Mucosa of rectum (tissue), 2 donors: Measurements from ENCODE around the gene PRKAG3.

Source experiments
- H3K27ac ChIP-seq, 2 donors: one replicate each; pipeline ENCODE4 v1.7.0; 2013; ENCODE audit warnings: inconsistent platforms in 2 of 2, low read depth in 2 of 2, low read length in 2 of 2
- H3K27me3 ChIP-seq, 2 donors: one replicate each; pipeline ENCODE4 v1.7.0; 2013; ENCODE audit warnings: low read length in 2 of 2; ENCODE audit not compliant: control insufficient read depth in 2 of 2, insufficient read depth in 2 of 2
- H3K36me3 ChIP-seq, 2 donors: one replicate each; pipeline ENCODE4 v1.7.0; 2013; ENCODE audit warnings: low read length in 2 of 2; ENCODE audit not compliant: control insufficient read depth in 2 of 2, insufficient read depth in 2 of 2
- H3K4me1 ChIP-seq, 2 donors: one replicate each; pipeline ENCODE4 v1.7.0; 2013; ENCODE audit warnings: low read length in 2 of 2, mild to moderate bottlenecking in 1 of 2; ENCODE audit not compliant: control insufficient read depth in 2 of 2, insufficient read depth in 2 of 2
- H3K4me3 ChIP-seq, 2 donors: one replicate each; pipeline ENCODE4 v1.7.0; 2013; ENCODE audit warnings: low read length in 2 of 2
- H3K9ac ChIP-seq, 2 donors: one replicate each; pipeline ENCODE4 v1.7.0; 2013; ENCODE audit warnings: low read length in 2 of 2, low read depth in 1 of 2, mild to moderate bottlenecking in 1 of 2
- H3K9me3 ChIP-seq, 2 donors: one replicate each; pipeline ENCODE4 v1.7.0; 2013; ENCODE audit warnings: low read length in 2 of 2; ENCODE audit not compliant: control insufficient read depth in 2 of 2
- donor health status: healthy.
- donor health status: Normal muscosa, but diverticular disease.

Gene PRKAG3

DNA sequence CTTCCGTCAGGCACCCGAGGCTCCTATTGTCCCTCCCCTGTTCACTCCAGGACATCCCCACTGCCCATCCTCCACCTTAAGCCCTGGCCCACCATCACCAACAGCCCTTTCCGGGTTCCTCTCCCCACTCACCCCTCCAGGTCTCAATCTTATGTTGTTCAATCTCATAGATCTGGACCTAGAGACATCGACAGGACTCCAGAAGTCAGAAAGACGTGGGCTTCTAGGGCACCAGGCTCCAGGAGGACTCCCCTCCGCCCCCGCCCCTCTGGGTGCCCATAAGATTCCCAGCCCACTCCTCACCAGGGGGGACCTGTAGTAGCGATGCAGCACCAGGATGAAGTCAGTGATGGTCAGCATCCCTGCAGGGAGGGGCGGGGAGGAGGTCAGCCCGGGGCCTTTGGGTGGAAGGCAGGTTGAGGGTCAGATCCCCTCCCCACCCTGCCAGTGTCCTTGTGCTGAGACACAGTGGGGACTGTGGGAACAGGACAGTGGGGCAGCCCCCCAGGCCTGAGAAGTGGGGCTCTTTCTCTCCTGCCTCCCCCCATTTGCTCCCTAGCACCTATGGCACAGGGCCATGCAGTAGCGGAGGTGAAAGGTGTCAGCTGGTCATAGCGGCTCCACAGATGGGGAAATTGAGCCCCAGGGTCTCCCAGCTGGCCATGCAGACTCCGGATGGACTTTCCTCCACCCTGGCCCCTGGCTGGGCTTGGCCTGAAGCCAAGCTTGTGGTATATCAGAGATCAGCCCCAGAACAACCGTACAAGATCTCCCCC lies 3.7 kb downstream of the PRKAG3 start:
- no peak overlapping the region for H3K9ac ChIP-seq
- H3K4me1 ChIP-seq = no peaks in the 10 kb centered on the region
- H3K9me3 ChIP-seq = no peaks in the 10 kb centered on the region
- no peak overlapping the region for H3K27ac ChIP-seq
- H3K4me3 ChIP-seq = no peak overlapping the region
- no peaks in the 10 kb centered on the region for H3K36me3 ChIP-seq
- peaks cover 3% of the 10 kb centered on the region in 2 donors for H3K27me3 ChIP-seq

DNA sequence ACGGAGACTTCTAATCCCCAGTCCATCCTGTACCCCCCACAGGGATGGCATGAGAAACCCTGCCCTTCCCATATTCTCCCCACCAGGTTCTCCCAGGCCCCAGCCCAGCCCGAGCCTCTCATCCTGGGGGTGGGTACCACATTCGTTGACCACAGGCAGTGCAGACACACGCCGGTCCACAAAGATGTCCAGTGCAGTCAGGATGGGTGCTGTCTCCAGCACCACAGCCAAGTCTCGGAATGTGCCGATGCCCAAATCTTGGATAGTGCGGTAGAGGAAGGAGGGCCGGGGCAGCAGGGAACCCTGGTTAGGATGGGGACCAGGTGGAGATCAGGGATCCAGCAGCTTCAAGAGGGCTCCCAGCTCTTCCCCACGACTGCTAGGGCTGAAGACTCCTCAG lies 4.8 kb downstream of the PRKAG3 start:
- no peaks in the 10 kb centered on the region for H3K4me1 ChIP-seq
- H3K27me3 ChIP-seq = peaks cover 0 to 3% of the 10 kb centered on the region in 2 donors
- no peak overlapping the region for H3K27ac ChIP-seq
- no peaks in the 10 kb centered on the region for H3K9me3 ChIP-seq
- H3K4me3 ChIP-seq = no peak overlapping the region
- H3K9ac ChIP-seq = no peak overlapping the region
- H3K36me3 ChIP-seq = no peaks in the 10 kb centered on the region

DNA sequence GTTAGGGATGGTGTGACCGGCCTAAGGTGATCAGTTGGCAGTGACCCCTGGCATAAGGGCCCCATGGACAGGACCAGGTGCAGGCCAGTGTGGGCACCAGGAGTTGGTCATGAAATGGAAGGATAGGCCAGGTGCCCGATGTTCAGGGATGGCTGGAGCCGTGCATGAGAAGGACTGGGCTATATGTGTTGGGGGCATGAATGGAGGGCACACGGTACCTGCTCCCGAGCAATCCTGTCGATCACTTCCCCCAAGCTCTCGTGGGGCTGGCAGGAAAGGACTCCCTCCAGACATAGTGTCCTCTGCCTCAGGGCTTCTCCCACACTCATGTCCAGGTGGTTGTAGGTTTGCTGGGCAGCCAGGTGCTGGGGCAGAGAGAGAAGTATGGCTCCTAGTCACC lies 7.6 kb downstream of the PRKAG3 start:
- Histone ChIP-seq H3K27ac (no peak overlapping the region), H3K9ac (no peak overlapping the region), H3K4me3 (no peak overlapping the region), H3K36me3 (peaks cover 0 to 2% of the 10 kb centered on the region in 2 donors), H3K9me3 (no peaks in the 10 kb centered on the region), H3K27me3 (no peaks in the 10 kb centered on the region), H3K4me1 (no peaks in the 10 kb centered on the region)

DNA sequence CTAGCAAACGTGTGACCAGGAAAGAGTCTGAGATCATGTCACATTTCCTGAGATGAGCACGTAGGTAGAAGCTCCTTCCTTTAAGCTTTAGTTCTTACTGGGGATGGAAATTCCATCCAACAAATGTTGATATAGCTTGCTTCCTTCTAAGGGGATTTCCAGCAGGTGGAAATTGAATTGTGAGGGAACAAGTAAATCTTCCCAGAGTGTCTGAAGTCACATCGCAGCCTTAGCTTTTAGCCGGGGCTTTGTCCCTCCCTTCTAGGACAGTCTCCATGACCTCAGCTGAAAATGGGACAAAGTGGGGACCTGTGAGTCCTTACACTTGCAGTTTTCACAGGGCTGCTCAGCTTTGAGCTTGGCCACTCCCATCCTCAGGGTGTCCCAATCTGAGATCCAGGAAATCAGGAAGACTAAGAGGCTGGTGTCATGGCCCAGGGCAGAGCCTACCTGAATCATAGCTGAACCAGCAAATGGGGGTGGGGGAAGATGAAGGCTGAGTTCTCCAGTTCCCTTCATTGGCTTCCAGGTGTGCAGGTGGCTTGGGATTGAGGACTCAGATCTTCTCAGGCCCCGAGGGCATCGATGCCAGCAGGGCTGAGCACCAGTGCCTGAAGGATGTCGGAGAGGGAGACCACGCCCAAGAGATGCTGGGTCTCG lies 8.3 kb downstream of the PRKAG3 start:
- Histone ChIP-seq H3K9me3 (no peaks in the 10 kb centered on the region), H3K27ac (no peak overlapping the region), H3K36me3 (peaks cover 0 to 2% of the 10 kb centered on the region in 2 donors), H3K4me3 (no peak overlapping the region), H3K9ac (no peak overlapping the region), H3K4me1 (no peaks in the 10 kb centered on the region), H3K27me3 (no peaks in the 10 kb centered on the region)

DNA sequence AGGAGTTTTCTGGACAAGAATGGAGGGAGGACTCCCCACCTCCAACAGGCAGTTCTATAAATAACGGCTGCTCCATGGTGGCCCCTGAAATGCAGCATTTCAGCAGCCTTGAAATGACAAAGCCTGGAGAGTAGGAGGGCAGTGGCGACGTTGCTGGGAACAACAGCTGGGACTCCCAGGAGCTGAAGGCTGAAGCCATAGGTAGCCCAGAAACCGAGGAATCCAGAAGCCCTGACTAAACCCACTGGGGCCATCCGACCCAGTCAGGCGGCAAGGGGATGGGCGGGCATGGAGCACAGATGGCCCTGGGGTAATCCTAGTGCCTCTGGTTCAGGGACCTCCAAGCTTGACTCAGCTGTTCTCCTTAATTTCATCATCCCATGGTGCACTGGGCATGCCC lies 9.0 kb downstream of the PRKAG3 start:
- H3K36me3 ChIP-seq = peaks cover 0 to 3% of the 10 kb centered on the region in 2 donors
- H3K4me1 ChIP-seq = no peaks in the 10 kb centered on the region
- no peaks in the 10 kb centered on the region for H3K27me3 ChIP-seq
- H3K9ac ChIP-seq = no peak overlapping the region
- H3K27ac ChIP-seq = no peak overlapping the region
- no peak overlapping the region for H3K4me3 ChIP-seq
- no peaks in the 10 kb centered on the region for H3K9me3 ChIP-seq

DNA sequence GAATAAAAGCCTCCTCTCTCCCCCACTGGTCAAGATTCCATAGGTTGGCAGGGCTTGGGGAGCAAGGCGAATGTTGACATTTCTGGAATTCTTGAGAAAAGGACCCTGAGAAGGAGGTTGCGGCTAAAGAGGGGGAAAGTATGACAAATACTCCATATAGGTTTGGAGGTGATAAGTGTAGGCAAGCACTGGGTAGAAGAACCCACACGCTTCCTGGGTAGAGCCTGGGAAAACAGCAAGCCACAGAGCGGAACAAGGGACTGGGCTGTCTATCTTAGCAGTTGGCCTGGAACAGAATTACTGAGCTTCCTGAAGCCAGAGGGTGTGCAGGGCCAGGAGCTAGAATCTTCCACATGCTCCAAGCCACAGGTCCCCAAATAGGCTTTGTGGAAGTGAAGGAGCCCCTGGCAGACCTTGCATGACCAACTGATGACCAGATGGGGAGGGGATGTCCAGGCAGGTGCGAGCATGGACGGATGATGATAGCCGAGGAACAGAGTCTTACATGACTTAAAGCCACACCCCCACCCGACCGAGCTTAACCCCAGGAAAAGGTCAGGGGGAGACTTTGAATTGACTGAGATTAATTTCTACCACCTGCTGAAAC lies 9.9 kb downstream of the PRKAG3 start:
- Histone ChIP-seq H3K9ac (no peak overlapping the region), H3K36me3 (peaks cover 0 to 7% of the 10 kb centered on the region in 2 donors), H3K9me3 (no peaks in the 10 kb centered on the region), H3K4me3 (no peak overlapping the region), H3K27me3 (no peaks in the 10 kb centered on the region), H3K27ac (no peak overlapping the region), H3K4me1 (no peaks in the 10 kb centered on the region)

DNA sequence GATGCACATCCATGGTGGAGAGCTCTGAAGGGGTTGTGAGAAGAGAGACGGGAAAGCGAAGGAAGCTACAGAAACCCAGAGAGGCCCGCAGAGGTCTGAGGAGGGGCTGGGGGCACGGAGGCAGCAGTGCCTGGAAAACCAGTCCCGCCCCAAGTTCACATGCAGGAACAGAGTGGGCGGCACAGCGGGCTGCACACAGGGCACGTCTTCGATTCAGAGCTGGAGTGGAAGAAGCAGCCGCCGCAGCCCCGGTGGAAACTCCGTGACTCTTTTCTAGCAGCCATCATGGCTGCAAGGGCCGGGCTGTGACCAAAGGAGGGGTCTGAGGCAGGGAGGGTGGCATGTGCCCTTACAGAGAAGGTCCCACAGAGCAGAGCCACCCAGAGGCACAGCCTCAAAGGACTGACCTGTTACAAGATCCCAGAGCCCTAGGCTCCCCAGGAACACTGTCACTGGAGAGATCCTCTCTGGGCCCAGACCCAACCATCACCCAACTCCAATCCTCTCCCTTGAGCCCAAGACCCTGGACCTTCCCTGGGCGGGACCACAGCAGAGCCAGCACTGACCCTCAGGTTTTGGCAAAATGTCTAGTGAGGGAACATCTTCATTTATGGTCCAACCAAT lies 10.7 kb downstream of the PRKAG3 start:
- no peak overlapping the region for H3K27ac ChIP-seq

DNA sequence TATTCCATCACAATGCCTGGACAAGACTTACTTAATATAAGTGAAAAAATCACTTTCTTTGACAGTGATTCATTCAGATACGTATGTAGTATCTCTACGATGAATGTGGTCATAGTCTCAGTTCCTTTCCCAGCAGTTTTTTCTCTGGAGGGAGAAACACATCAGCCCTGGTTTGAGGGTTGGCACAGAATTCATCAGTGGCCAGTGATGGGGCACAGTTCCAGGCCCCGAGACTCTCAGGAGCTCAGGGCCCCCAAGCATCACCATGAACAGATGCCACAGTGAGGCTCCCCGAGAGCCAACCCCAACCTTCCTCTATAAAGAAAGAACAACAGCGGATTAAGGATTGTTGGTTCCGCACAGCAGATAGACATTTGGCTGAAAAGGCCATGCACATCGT lies 12.5 kb downstream of the PRKAG3 start:
- Histone ChIP-seq H3K9me3 (no peaks in the 10 kb centered on the region), H3K27ac (no peak overlapping the region), H3K27me3 (no peaks in the 10 kb centered on the region), H3K9ac (no peak overlapping the region), H3K4me3 (no peak overlapping the region), H3K36me3 (peaks cover 0 to 15% of the 10 kb centered on the region in 2 donors), H3K4me1 (peaks cover 4 to 8% of the 10 kb centered on the region in 2 donors)

More for the DNA sequence above, 10.7 kb downstream of the PRKAG3 start:
- H3K36me3 ChIP-seq = peaks cover 0 to 11% of the 10 kb centered on the region in 2 donors
- no peak overlapping the region for H3K9ac ChIP-seq
- no peak overlapping the region for H3K4me3 ChIP-seq
- H3K27me3 ChIP-seq = no peaks in the 10 kb centered on the region
- no peaks in the 10 kb centered on the region for H3K4me1 ChIP-seq
- H3K9me3 ChIP-seq = no peaks in the 10 kb centered on the region

DNA sequence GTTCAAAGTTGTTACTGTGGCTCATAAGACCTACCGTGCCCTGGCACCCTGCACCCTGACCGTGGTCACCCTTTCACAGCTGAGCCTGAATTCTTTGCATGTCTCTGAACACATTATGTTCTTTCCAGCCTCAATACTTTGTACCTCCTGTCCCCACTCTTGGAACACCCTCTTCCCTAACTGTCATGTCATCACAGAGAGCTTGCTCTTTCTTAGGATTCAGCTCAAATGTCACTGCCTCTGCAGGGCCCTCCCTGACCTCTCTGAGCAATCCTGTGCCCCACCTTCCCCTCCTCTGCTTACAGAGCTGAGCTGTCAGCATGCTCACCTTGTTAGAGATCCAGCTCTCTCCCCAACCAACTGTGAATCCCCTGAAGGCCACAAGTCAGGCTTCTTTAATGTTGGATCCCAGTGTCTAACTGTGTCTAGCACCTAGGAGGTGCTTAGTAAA lies 15.0 kb downstream of the PRKAG3 start:
- H3K27ac ChIP-seq = no peak overlapping the region
- peaks cover 11 to 14% of the 10 kb centered on the region in 2 donors for H3K4me1 ChIP-seq
- no peak overlapping the region for H3K4me3 ChIP-seq
- no peaks in the 10 kb centered on the region for H3K9me3 ChIP-seq
- no peak overlapping the region for H3K9ac ChIP-seq
- no peaks in the 10 kb centered on the region for H3K27me3 ChIP-seq
- peaks cover 0 to 32% of the 10 kb centered on the region in 2 donors for H3K36me3 ChIP-seq

DNA sequence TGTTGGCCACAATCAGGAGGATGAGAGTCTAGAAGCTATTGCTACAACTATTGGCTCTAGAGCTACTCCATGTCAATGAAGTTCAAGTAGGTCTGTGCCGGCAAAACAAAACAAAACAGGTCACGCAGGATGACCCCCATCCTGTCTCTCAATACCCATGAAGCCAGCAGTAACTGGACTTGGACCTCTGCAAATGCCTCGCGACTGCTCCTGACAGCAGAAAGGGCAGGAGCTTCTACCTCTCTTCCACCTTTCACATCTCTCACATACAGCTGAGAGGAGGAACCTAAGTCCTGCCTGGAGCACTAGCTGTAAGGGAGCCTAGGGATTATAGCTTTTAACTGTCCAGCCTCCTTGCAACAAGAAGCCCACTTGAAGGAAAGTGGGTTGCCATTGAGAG lies 16.0 kb downstream of the PRKAG3 start:
- H3K27ac ChIP-seq = no peak overlapping the region
- no peak overlapping the region for H3K4me3 ChIP-seq
- H3K9me3 ChIP-seq = no peaks in the 10 kb centered on the region
- H3K9ac ChIP-seq = no peak overlapping the region
- H3K36me3 ChIP-seq = peaks cover 0 to 32% of the 10 kb centered on the region in 2 donors
- no peaks in the 10 kb centered on the region for H3K27me3 ChIP-seq
- H3K4me1 ChIP-seq = peaks cover 11 to 14% of the 10 kb centered on the region in 2 donors
